Measurements from ENCODE around the gene CACNB1.

The CACNB1 gene

DNA sequence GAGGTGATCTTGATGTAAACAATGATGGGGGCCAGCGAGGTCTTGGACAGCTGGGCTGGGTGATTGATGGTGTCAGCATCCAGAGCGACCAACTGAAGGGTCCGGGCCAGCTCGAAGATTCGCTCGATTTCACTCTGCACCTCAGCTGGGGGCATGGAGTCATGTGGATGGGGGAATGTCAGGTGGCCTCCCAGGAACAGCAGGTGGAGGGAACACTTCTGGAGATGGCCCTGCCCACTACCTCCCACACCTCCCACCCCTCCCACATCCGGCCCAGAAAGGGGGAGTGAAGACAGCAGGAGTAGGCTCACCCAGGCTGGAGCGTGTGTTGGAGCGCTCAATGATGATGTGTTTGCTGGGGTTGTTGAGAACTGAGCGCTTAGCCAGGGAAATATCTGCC, 13.7 kb downstream of the CACNB1 start:
- no peak overlapping the region for H3K27ac ChIP-seq
- TF ChIP-seq ZFX (IDR thresholded peaks at IDR 0.05; ENCODE audit: borderline replicate concordance), result no peak
- TF ChIP-seq, protein P1, sequence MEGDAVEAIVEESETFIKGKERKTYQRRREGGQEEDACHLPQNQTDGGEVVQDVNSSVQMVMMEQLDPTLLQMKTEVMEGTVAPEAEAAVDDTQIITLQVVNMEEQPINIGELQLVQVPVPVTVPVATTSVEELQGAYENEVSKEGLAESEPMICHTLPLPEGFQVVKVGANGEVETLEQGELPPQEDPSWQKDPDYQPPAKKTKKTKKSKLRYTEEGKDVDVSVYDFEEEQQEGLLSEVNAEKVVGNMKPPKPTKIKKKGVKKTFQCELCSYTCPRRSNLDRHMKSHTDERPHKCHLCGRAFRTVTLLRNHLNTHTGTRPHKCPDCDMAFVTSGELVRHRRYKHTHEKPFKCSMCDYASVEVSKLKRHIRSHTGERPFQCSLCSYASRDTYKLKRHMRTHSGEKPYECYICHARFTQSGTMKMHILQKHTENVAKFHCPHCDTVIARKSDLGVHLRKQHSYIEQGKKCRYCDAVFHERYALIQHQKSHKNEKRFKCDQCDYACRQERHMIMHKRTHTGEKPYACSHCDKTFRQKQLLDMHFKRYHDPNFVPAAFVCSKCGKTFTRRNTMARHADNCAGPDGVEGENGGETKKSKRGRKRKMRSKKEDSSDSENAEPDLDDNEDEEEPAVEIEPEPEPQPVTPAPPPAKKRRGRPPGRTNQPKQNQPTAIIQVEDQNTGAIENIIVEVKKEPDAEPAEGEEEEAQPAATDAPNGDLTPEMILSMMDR (IDR thresholded peaks at IDR 0.05), result no peak

DNA sequence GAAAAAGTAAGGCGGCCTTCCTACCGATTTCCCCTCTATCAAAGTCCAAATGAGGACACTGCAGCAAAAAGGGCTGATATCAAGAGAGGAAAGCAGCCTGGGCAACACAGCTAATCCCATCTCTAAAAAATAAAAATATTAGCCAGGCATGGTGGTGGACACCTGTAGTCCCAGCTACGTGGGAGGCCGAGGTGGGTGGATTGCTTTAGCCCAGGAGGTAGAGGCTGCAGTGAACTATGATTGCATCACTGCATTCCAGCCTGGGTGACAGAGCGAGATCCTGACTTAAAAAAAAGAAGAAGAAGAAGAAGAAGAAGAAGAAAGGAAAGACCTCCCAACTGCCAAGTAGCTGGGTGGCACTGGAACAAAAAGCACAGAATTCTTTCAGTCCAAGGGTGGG, 14.4 kb downstream of the CACNB1 start:
- TF ChIP-seq, protein P1 (IDR thresholded peaks at IDR 0.05), result no peak
- TF ChIP-seq ZFX (IDR thresholded peaks at IDR 0.05; ENCODE audit: borderline replicate concordance), result no peak
- no peak overlapping the region for H3K27ac ChIP-seq

DNA sequence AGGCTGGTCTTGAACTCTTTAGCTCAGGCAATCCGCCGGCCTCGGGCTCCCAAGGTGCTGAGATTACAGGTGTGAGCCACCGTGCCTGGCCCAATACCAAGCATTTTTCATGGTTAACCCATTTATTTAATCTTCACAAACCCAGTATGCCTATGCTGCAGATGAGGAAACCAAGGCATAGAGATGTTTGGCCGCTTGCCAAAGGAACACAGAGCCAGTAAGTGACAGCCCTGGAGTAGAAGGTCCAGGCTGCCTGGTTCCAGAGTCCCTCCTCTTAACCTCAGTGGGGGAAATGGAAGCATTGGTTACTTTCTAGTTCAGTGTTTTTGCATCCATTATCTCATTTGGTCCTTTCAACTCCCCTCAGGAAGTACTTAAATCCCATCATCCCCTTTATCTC, 16.2 kb downstream of the CACNB1 start:
- no peak overlapping the region for H3K27ac ChIP-seq
- TF ChIP-seq ZFX (IDR thresholded peaks at IDR 0.05; ENCODE audit: borderline replicate concordance), result no peak
- TF ChIP-seq, protein P1 (IDR thresholded peaks at IDR 0.05), result no peak

DNA sequence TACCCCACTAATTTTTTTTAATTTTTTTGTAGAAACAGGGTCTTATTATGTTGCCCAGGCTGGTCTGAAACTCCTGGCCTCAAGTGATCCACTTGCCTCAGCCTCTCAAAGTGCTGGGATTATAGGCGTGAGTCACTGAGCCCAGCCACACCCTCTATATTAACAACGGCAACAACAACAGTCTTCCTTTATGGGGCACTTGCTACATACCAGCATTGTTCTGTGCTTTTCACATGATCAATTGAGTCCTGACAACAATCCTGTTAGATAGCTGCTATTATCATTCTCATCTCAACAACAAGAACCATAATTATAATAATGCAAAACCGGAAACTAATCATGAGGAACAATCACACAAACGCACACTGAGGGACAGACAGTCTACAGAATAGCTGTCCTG, 18.9 kb downstream of the CACNB1 start:
- H3K27ac ChIP-seq, result peak overlapping the region; percentile 73
- no peak for TF ChIP-seq ZFX (IDR thresholded peaks at IDR 0.05; ENCODE audit: borderline replicate concordance)
- TF ChIP-seq, protein P1 (IDR thresholded peaks at IDR 0.05), result no peak

DNA sequence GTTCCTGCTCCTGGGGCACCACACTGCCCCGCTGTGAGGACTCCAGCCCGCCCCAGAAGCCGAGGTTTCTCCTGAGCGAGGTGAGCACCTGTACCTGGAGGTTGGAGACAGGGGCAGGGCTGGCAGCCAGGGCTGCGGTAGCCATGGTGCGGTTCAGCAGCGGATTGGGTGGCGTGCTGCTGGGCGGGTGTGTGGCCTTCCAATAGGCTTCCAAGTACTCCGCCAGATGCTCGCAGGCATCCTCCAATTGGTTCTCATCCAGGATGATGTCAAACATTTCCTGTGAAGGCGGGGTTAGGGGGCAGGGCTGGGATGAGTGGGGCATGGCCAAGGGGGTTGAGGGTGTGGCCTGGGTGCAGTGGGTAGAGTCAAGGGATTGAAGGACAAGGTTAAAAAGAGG, 20.2 kb downstream of the CACNB1 start:
- TF ChIP-seq, protein P1 (IDR thresholded peaks at IDR 0.05), result no peak

DNA sequence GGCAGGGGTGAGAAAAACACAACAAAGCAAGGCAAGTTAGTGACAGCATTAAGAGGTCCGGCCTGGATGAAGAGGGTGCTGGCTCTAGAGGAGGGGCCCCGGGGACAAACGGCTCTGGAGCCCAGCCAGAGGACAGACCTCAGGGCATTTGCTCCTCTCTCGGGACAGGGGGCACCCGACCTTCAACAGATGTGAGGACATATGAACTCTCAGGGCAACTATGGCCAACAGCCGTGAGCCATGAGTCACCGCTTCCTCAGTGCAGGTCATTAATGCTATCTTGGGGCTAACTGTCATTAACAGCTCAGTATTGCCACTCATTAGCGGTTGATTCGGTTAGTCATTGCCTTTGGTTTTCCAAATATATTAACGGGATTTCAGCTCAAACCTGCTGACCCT, 21.8 kb downstream of the CACNB1 start:
- no peak for TF ChIP-seq ZFX (IDR thresholded peaks at IDR 0.05; ENCODE audit: borderline replicate concordance)
- TF ChIP-seq, protein P1 (IDR thresholded peaks at IDR 0.05), result no peak
- H3K27ac ChIP-seq, result no peak overlapping the region

More for the DNA sequence above, 20.2 kb downstream of the CACNB1 start:
- H3K27ac ChIP-seq, result peak overlapping the region; percentile 73

DNA sequence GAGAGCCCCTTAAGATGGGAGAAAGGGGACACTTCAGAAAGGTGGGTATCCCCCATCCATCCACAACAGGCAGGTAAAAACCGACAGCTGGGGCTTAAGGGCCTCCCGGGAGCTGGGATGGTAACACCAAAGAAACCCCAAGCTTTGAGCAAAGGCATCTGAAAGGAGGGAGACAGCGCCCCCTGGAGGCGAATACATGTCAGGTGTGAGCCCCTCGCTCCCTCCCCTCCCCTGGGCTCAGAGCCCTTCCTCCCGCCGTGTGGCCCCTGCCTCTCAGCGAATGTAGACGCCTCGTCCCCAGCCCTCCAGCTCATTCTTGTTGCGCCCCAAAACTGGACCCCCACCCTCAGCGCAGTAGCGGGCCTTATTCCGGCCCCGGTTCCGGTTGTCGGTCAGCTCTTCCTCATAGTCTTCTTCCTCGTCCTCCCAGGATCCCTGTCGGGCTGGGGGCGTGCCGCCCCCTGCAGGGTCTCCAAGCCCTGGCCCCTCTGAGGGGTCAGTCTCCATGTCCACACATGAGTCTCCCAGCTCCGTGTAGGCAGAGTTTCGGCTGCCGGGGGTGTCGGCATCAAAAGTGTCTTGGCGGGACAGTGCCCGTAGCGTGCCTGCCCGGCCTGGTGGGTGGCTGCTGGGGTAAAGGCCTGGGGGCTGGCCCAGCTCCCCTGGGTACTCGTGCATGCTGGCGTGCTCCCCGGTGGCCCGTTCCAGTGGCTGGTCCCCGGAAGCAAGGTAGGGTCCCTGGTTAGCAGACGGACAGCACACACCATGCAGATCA, 22.4 kb downstream of the CACNB1 start:
- H3K27ac ChIP-seq, result no peak overlapping the region
- TF ChIP-seq, protein P1 (IDR thresholded peaks at IDR 0.05), result peak; percentile 90
- no peak for TF ChIP-seq ZFX (IDR thresholded peaks at IDR 0.05; ENCODE audit: borderline replicate concordance)

All from 22Rv1 (cell line).